Mucosa of descending colon (tissue), 3 donors: Measurements from ENCODE around the gene PDZRN3. TPM values are rescaled to one million over a fixed set of nuclear protein-coding genes. Genes with fewer than 3 reads are reported as not detected.

Experiments
- ATAC-seq: fragments of 200-7000 bp; cut with Tn5 transposase; one replicate; pipeline ENCODE4 v1.9.1; 2020; ENCODE audit warnings: mild to moderate bottlenecking, moderate library complexity
- DNase-seq, 3 donors: peaks; one replicate each; pipeline ENCODE4 v3.0.0-alpha.2; 2020
- H3K36me3 ChIP-seq: fragments of 200-600 bp; one replicate; pipeline ENCODE4 v1.8.0; 2021; ENCODE audit warnings: low read depth, mild to moderate bottlenecking
- H3K4me1 ChIP-seq: fragments of 200-600 bp; one replicate; pipeline ENCODE4 v1.8.0; 2021; ENCODE audit warnings: low read depth, mild to moderate bottlenecking
- H3K4me3 ChIP-seq: fragments of 200-600 bp; one replicate; pipeline ENCODE4 v1.8.0; 2021; ENCODE audit warnings: mild to moderate bottlenecking
- H3K9me3 ChIP-seq: fragments of 200-600 bp; one replicate; pipeline ENCODE4 v1.8.0; 2021; ENCODE audit warnings: mild to moderate bottlenecking
- CTCF ChIP-seq: fragments of 200-600 bp; IDR thresholded peaks from one replicate; pipeline ENCODE4 v1.8.0; 2022; ENCODE audit warnings: antibody characterized with exemption, mild to moderate bottlenecking
- intact Hi-C, 2 donors: fragments of 100-400 bp; cut with DNase I in 1 of 2; cut with micrococcal nuclease in 1 of 2; formaldehyde crosslinking; loops; one replicate each; pipeline versions ENCODE4 v1.11.0 to v1.11.1; 2022; cut with DNase I, micrococcal nuclease
- total RNA-seq, 3 donors: library from RNA; stranded (reverse); fragmentation: NEBNext Ultra II Directional in 2 of 3; extraction: Animal tissue kit (Norgen Biotek cat#: 25700) in 2 of 3; gene quantifications; one replicate each; pipeline versions ENCODE4 v1.2.1 to v1.2.4, GENCODE V29; 2021 to 2023
- donor health status: DM: no; HTN: no; CAD: no; lungs with moderate emphysema.
- donor health status: DM: no; HTN: no; CAD: no.
- donor health status: DM: no; HTN: yes; CAD: no.

The PDZRN3 gene
- total RNA-seq, 3 donors from 2014 or later, result 17.9 to 147 (median 18.5) TPM

- intact Hi-C loops, result no loop called here
- Histone ChIP-seq H3K4me1 (peaks cover 4% of the 10 kb centered on the region), H3K9me3 (no peaks in the 10 kb centered on the region), H3K4me3 (no peak overlapping the region), H3K36me3 (no peaks in the 10 kb centered on the region)
- TF ChIP-seq CTCF, result no peak
- no peak for ATAC-seq
- no peak for DNase-seq
Measured at GRCh38 chr3:73536336-73536895, 88.3 kb downstream of the PDZRN3 start.

GRCh38 chr3:73535931-73536330 is 88.8 kb downstream of the PDZRN3 start:
- Histone ChIP-seq H3K4me3 (no peak overlapping the region), H3K9me3 (no peaks in the 10 kb centered on the region), H3K36me3 (no peaks in the 10 kb centered on the region), H3K4me1 (peaks cover 4% of the 10 kb centered on the region)
- TF ChIP-seq CTCF, result no peak
- no peak for ATAC-seq
- DNase-seq, result no peak
- intact Hi-C loops, result no loop called here

GRCh38 chr3:73535137-73535536 is 89.6 kb downstream of the PDZRN3 start:
- H3K4me1 ChIP-seq, result peaks cover 4% of the 10 kb centered on the region
- no peaks in the 10 kb centered on the region for H3K36me3 ChIP-seq
- intact Hi-C loops, result no loop called here
- ATAC-seq, result no peak
- H3K4me3 ChIP-seq, result no peak overlapping the region
- no peaks in the 10 kb centered on the region for H3K9me3 ChIP-seq
- no peak for DNase-seq
- no peak for TF ChIP-seq CTCF

GRCh38 chr3:73530022-73530396 is 94.7 kb downstream of the PDZRN3 start:
- intact Hi-C loops, result no loop called here
- no peak for ATAC-seq
- H3K4me1 ChIP-seq, result peaks cover 5% of the 10 kb centered on the region

GRCh38 chr3:73529308-73530021 is 95.3 kb downstream of the PDZRN3 start:
- TF ChIP-seq CTCF, result no peak
- H3K4me3 ChIP-seq, result no peak overlapping the region
- H3K4me1 ChIP-seq, result peaks cover 5% of the 10 kb centered on the region
- intact Hi-C loops, result loop anchor here in 1 of 2 donors (10.0 kb wide), 1 partner anchor 75 kb away; no protein-coding TSS in a partner anchor
- ATAC-seq, result no peak
- no peaks in the 10 kb centered on the region for H3K36me3 ChIP-seq
- DNase-seq, result no peak
- no peaks in the 10 kb centered on the region for H3K9me3 ChIP-seq

More at GRCh38 chr3:73530022-73530396, 94.7 kb downstream of the PDZRN3 start:
- DNase-seq, result no peak
- Histone ChIP-seq H3K9me3 (no peaks in the 10 kb centered on the region), H3K4me3 (no peak overlapping the region), H3K36me3 (no peaks in the 10 kb centered on the region)
- no peak for TF ChIP-seq CTCF
